Neural cell (in vitro differentiated cells): ENCODE measurements around the gene TEX2.

ENCODE experiments used
- RAD21 ChIP-seq: fragments of 450-650 bp; conservative IDR thresholded peaks from 2 replicates; pipeline ENCODE4 v1.6.1; 2014; ENCODE audit warnings: antibody characterized with exemption, mild to moderate bottlenecking, moderate library complexity
- REST ChIP-seq: IDR thresholded peaks from 2 replicates; pipeline ENCODE4 v1.6.1; 2012; ENCODE audit warnings: borderline replicate concordance

- TF ChIP-seq RAD21 (no peak), REST (no peak)
These were observed 12.0 kb upstream of the TEX2 start for GRCh38 chr17:64275016-64275415.
